A549 (cell line): ENCODE data around the gene NAT8L. TPM values are rescaled to one million over a fixed set of nuclear protein-coding genes. Genes with fewer than 3 reads are reported as not detected.

Experiments
- ATAC-seq, 2 experiments: fragments of 200-7000 bp in 1 of 2; fragments of >200 bp in 1 of 2; cut with Nextera tagmentation in 1 of 2; cut with Tn5 transposase in 1 of 2; 3 replicates each; pipeline versions ENCODE4 v1.8.0 to v1.9.1; 2018 to 2020; ENCODE audit warnings: mild to moderate bottlenecking in 1 of 2, moderate library complexity in 1 of 2
- CTCF ChIA-PET: fragments of 300-600 bp; sonication (Branson Sonifier 250); formaldehyde crosslinking; extraction: SDS; loops from one replicate; lab custom pipeline; 2021; ENCODE audit warnings: antibody characterized with exemption, inconsistent platforms; lab: Yijun Ruan, JAX
- POLR2A ChIA-PET: fragments of 350-600 bp; formaldehyde crosslinking; extraction: SDS; loops from one replicate; lab custom pipeline; 2021; ENCODE audit warnings: antibody characterized with exemption, inconsistent platforms; lab: Yijun Ruan, JAX
- DNase-seq, 2 experiments: peaks; one replicate each; pipeline versions ENCODE4 v3.0.0 to v3.0.0-alpha.2; 2011 to 2016; ENCODE audit warnings: low read depth in 1 of 2, low spot score in 1 of 2
- FAIRE-seq: peaks from 2 replicates; lab custom pipeline; 2011; peaks lifted over from hg19 to GRCh38; lab: Jason Lieb, UNC
- H3K27ac ChIP-seq, 2 experiments: fragments of >200 bp; sonication (Bioruptor Twin); formaldehyde crosslinking; 3 replicates each; pipeline ENCODE4 v1.5.1; 2016 to 2017
- H3K4me1 ChIP-seq: fragments of >200 bp; sonication (Bioruptor Twin); formaldehyde crosslinking; 3 replicates; pipeline ENCODE4 v1.6.1; 2016
- H3K4me2 ChIP-seq: fragments of >200 bp; sonication (Bioruptor Twin); formaldehyde crosslinking; 3 replicates; pipeline ENCODE4 v1.6.1; 2016
- H3K4me3 ChIP-seq: fragments of >200 bp; sonication (Bioruptor Twin); formaldehyde crosslinking; 3 replicates; pipeline ENCODE4 v1.5.1; 2016
- H3K9me3 ChIP-seq: fragments of >200 bp; sonication (Bioruptor Twin); formaldehyde crosslinking; 3 replicates; pipeline ENCODE4 v1.6.1; 2016
- BHLHE40 ChIP-seq: IDR thresholded peaks from 2 replicates; pipeline ENCODE4 v1.6.1; 2012; ENCODE audit warnings: low read depth, low read length, inconsistent platforms
- CBX8 ChIP-seq: fragments of 200-600 bp; sonication (generic); IDR thresholded peaks from 2 replicates; pipeline ENCODE4 v1.6.1; 2016
- CEBPB ChIP-seq, 2 experiments: fragments of >200 bp in 1 of 2; sonication (Bioruptor Twin) in 1 of 2; formaldehyde crosslinking in 1 of 2; IDR thresholded peaks; 2 replicates each; pipeline ENCODE4 v1.6.1; 2012 to 2016
- CHD2 ChIP-seq: fragments of 150-350 bp; IDR thresholded peaks from 2 replicates; pipeline ENCODE4 v1.6.1; 2014; ENCODE audit warnings: low read length; ENCODE audit not compliant: partially characterized antibody
- CHD4 ChIP-seq: fragments of 200-600 bp; sonication (generic); IDR thresholded peaks from 2 replicates; pipeline ENCODE4 v1.6.1; 2016; ENCODE audit warnings: antibody characterized with exemption, mild to moderate bottlenecking, borderline replicate concordance
- CTCF ChIP-seq: fragments of >200 bp; sonication (Bioruptor Twin); formaldehyde crosslinking; IDR thresholded peaks from 3 replicates; pipeline ENCODE4 v1.5.1; 2016
- E2F6 ChIP-seq: IDR thresholded peaks from 2 replicates; pipeline ENCODE4 v1.6.1; 2012; ENCODE audit warnings: low read depth, borderline replicate concordance
- EHF ChIP-seq: fragments of 250-450 bp; sonication (Bioruptor Pico); IDR thresholded peaks from 2 replicates; pipeline ENCODE4 v1.5.0; 2020; ENCODE audit warnings: mild to moderate bottlenecking
- EHMT2 ChIP-seq: fragments of 200-600 bp; sonication (generic); IDR thresholded peaks from 2 replicates; pipeline ENCODE4 v1.6.1; 2016; ENCODE audit warnings: antibody characterized with exemption, low read depth, mild to moderate bottlenecking, moderate library complexity
- EP300 ChIP-seq, 2 experiments: fragments of >200 bp; sonication (Bioruptor Twin); formaldehyde crosslinking; IDR thresholded peaks; 2 replicates in 1 of 2; 3 replicates in 1 of 2; pipeline ENCODE4 v1.6.1; 2016 to 2017
- FOSB ChIP-seq: fragments of 250-450 bp; sonication (Bioruptor Pico); IDR thresholded peaks from 2 replicates; pipeline ENCODE4 v1.5.0; 2020; ENCODE audit warnings: mild to moderate bottlenecking, moderate library complexity
- FOXS1 ChIP-seq: fragments of 250-450 bp; sonication (Bioruptor Pico); IDR thresholded peaks from 2 replicates; pipeline ENCODE4 v1.5.0; 2020; ENCODE audit warnings: mild to moderate bottlenecking, moderate library complexity
- HEYL ChIP-seq: fragments of 250-450 bp; sonication (Bioruptor Pico); IDR thresholded peaks from 2 replicates; pipeline ENCODE4 v1.8.0; 2021; ENCODE audit warnings: mild to moderate bottlenecking, moderate library complexity
- HOXB13 ChIP-seq: fragments of 250-450 bp; sonication (Bioruptor Pico); IDR thresholded peaks from 2 replicates; pipeline ENCODE4 v1.5.0; 2020; ENCODE audit warnings: low read depth, mild to moderate bottlenecking, moderate library complexity
- JUNB ChIP-seq: fragments of >200 bp; sonication (Bioruptor Twin); formaldehyde crosslinking; IDR thresholded peaks from 2 replicates; pipeline ENCODE4 v1.6.1; 2016
- KDM5A ChIP-seq: fragments of 200-600 bp; sonication (generic); IDR thresholded peaks from 2 replicates; pipeline ENCODE4 v1.6.1; 2016; ENCODE audit warnings: antibody characterized with exemption, mild to moderate bottlenecking
- MAFK ChIP-seq: fragments of 450-650 bp; IDR thresholded peaks from 2 replicates; pipeline ENCODE4 v1.6.1; 2014; ENCODE audit not compliant: partially characterized antibody
- MYC ChIP-seq: IDR thresholded peaks from 2 replicates; pipeline ENCODE4 v1.6.1; 2012; ENCODE audit warnings: mild to moderate bottlenecking, inconsistent platforms, low read length, improper control_type of control experiment, borderline replicate concordance
- NPAS2 ChIP-seq: fragments of 250-450 bp; sonication (Bioruptor Pico); IDR thresholded peaks from 2 replicates; pipeline ENCODE4 v1.8.0; 2022; ENCODE audit warnings: mild to moderate bottlenecking, moderate library complexity, borderline replicate concordance
- NR3C1 ChIP-seq: fragments of >200 bp; sonication (Bioruptor Twin); formaldehyde crosslinking; IDR thresholded peaks from 3 replicates; pipeline ENCODE4 v1.6.1; 2017
- PBX3 ChIP-seq: IDR thresholded peaks from 2 replicates; pipeline ENCODE4 v1.6.1; 2012
- POLR2AphosphoS2 ChIP-seq: conservative IDR thresholded peaks from 2 replicates; pipeline ENCODE4 v1.6.1; 2012; ENCODE audit warnings: low read length, improper control_type of control experiment, inconsistent platforms
- RARB ChIP-seq: fragments of 250-450 bp; sonication (Bioruptor Pico); IDR thresholded peaks from 2 replicates; pipeline ENCODE4 v1.8.0; 2021; ENCODE audit warnings: mild to moderate bottlenecking, moderate library complexity
- RFX5 ChIP-seq: fragments of 450-650 bp; IDR thresholded peaks from 2 replicates; pipeline ENCODE4 v1.7.1; 2014; ENCODE audit warnings: antibody characterized with exemption, mild to moderate bottlenecking, moderate library complexity
- TFCP2L1 ChIP-seq: fragments of 250-450 bp; sonication (Bioruptor Pico); IDR thresholded peaks from 2 replicates; pipeline ENCODE4 v1.5.0; 2021; ENCODE audit warnings: mild to moderate bottlenecking
- TP53 ChIP-seq: fragments of 250-450 bp; sonication (Bioruptor Pico); IDR thresholded peaks from 2 replicates; pipeline ENCODE4 v1.5.0; 2021; ENCODE audit warnings: mild to moderate bottlenecking, moderate library complexity
- ZNF302 ChIP-seq: fragments of 250-450 bp; sonication (Bioruptor Pico); IDR thresholded peaks from 2 replicates; pipeline ENCODE4 v1.9.0; 2021; ENCODE audit warnings: inconsistent platforms, mild to moderate bottlenecking, moderate library complexity
- WGBS: methylation state at CpG from one replicate; pipeline ENCODE4 v1.1.6; 2017; ENCODE audit errors: missing lambda C conversion rate; 5-methylcytosine and 5-hydroxymethylcytosine counted together
- polyA plus RNA-seq, 4 experiments: library from polyadenylated mRNA; depleted of rRNA in 3 of 4; stranded (reverse); fragments of >200 nt; fragmentation: RNase III in 1 of 4; extraction: RNeasy Plus Mini Kit Qiagen cat#74134 plus additional on column Dnase treatment in 1 of 4; gene quantifications; 2 replicates in 3 of 4; 3 replicates in 1 of 4; pipeline ENCODE4 v1.2.3, GENCODE V29; 2011 to 2017
- TF ChIP-seq, protein P1 (sequence below): fragments of 450-650 bp; IDR thresholded peaks from 2 replicates; pipeline ENCODE4 v1.6.1; 2014; ENCODE audit warnings: antibody characterized with exemption
- TF ChIP-seq, protein P2 (sequence below): fragments of 150-350 bp; IDR thresholded peaks from 2 replicates; pipeline ENCODE4 v1.6.1; 2014; ENCODE audit warnings: low read depth, mild to moderate bottlenecking, low read length
- TF ChIP-seq, protein P3 (sequence below): fragments of >200 bp; sonication (Bioruptor Twin); formaldehyde crosslinking; IDR thresholded peaks from 2 replicates; pipeline ENCODE4 v1.6.1; 2016

NAT8L gene
- polyA plus RNA-seq, 2 of the 4 experiments (the other 2 are of a cell fraction), result 2.6 to 8.2 TPM

DNA sequence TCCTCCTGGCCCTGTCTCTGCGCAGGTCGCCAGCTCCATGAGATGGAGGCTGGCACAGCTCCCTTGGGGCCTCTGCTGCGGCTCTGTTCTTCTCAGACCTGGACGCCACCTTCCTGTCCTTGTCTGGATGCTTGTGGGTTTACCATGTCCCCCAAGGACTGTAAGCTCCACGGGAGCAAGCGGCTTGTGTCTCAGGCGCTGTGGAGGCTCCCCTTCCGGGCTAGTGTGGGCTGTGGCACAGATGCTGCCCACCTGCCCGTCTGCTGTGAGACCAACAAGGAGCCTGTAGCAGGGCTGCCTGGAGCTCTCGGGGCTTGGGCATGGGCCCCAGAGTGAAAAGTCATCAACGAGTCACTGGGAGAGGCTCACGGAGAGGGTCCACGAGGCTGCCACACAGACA lies 25.2 kb downstream of the NAT8L start:
- CTCF ChIA-PET, result interaction anchor here (0.6 kb wide), 1 partner anchor 501 kb away, joined by 3 read pairs; no protein-coding TSS in a partner anchor
- TF ChIP-seq JUNB, result no peak
- no peak for TF ChIP-seq NPAS2 (CRISPR knock-in tag)
- TF ChIP-seq, protein P1, sequence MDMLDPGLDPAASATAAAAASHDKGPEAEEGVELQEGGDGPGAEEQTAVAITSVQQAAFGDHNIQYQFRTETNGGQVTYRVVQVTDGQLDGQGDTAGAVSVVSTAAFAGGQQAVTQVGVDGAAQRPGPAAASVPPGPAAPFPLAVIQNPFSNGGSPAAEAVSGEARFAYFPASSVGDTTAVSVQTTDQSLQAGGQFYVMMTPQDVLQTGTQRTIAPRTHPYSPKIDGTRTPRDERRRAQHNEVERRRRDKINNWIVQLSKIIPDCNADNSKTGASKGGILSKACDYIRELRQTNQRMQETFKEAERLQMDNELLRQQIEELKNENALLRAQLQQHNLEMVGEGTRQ, result no peak
- TF ChIP-seq HOXB13 (CRISPR knock-in tag), result no peak
- TF ChIP-seq EP300 (IDR thresholded peaks at IDR 0.05), result no peak
- no peak for TF ChIP-seq POLR2AphosphoS2
- no peak for TF ChIP-seq ZNF302 (CRISPR knock-in tag)
- no peak for TF ChIP-seq EHF (CRISPR knock-in tag)
- TF ChIP-seq KDM5A, result no peak
- no peak for TF ChIP-seq FOSB (CRISPR knock-in tag)
- TF ChIP-seq CHD2, result no peak
- TF ChIP-seq, protein P2, sequence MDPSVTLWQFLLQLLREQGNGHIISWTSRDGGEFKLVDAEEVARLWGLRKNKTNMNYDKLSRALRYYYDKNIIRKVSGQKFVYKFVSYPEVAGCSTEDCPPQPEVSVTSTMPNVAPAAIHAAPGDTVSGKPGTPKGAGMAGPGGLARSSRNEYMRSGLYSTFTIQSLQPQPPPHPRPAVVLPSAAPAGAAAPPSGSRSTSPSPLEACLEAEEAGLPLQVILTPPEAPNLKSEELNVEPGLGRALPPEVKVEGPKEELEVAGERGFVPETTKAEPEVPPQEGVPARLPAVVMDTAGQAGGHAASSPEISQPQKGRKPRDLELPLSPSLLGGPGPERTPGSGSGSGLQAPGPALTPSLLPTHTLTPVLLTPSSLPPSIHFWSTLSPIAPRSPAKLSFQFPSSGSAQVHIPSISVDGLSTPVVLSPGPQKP, result no peak
- 86% methylated on average over 5 of the region's 13 CpGs for WGBS
- no peak overlapping the region for H3K4me2 ChIP-seq
- DNase-seq, result no peak
- ATAC-seq, result no peak
- no peak overlapping the region for H3K4me3 ChIP-seq
- no peaks in the 10 kb centered on the region for H3K4me1 ChIP-seq
- H3K27ac ChIP-seq, result no peak overlapping the region
- H3K9me3 ChIP-seq, result no peaks in the 10 kb centered on the region
- no peak for FAIRE-seq
- POLR2A ChIA-PET, result no interaction called here

GRCh38 chr4:2085496-2085901 lies 26.4 kb downstream of the NAT8L start:
- DNase-seq (no peak), ATAC-seq (no peak), FAIRE-seq (no peak)
- H3K4me1 ChIP-seq, result no peaks in the 10 kb centered on the region
- CTCF ChIA-PET, result no interaction called here
- POLR2A ChIA-PET, result no interaction called here
- no peaks in the 10 kb centered on the region for H3K9me3 ChIP-seq
- WGBS, result 94% methylated on average over 8 of the region's 8 CpGs
- TF ChIP-seq FOXS1 (CRISPR knock-in tag) (no peak), TP53 (CRISPR knock-in tag) (no peak), MAFK (no peak), TFCP2L1 (CRISPR knock-in tag) (no peak), RFX5 (no peak), NR3C1 (no peak), RARB (no peak), CHD4 (no peak), CTCF (no peak), CEBPB (IDR thresholded peaks at IDR 0.05) (no peak), HEYL (CRISPR knock-in tag) (no peak), EHMT2 (no peak), E2F6 (no peak), PBX3 (no peak), CBX8 (no peak), MYC (no peak), JUNB (no peak), BHLHE40 (no peak)
- TF ChIP-seq, protein P3, sequence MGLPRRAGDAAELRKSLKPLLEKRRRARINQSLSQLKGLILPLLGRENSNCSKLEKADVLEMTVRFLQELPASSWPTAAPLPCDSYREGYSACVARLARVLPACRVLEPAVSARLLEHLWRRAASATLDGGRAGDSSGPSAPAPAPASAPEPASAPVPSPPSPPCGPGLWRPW, result no peak
- TF ChIP-seq, protein P2, result no peak
- TF ChIP-seq, all 56 proteins: peak for 0
- Histone ChIP-seq H3K4me2 (no peak overlapping the region), H3K4me3 (no peak overlapping the region), H3K27ac (no peak overlapping the region)
